HEK293 (cell line): ENCODE measurements around the gene MYLK3.

Experiments used
- CTCF ChIA-PET: fragments of 350-600 bp; formaldehyde crosslinking; extraction: SDS; loops from one replicate; lab custom pipeline; 2021; ENCODE audit warnings: antibody characterized with exemption; lab: Yijun Ruan, JAX
- POLR2A ChIA-PET: fragments of 300-600 bp; formaldehyde crosslinking; extraction: SDS; loops from one replicate; lab custom pipeline; 2020; ENCODE audit warnings: antibody characterized with exemption, inconsistent platforms; lab: Yijun Ruan, JAX
- H3K27ac ChIP-seq: fragments of 200-500 bp; sonication (Bioruptor generic); 2 replicates; pipeline ENCODE4 v1.5.1; 2014; ENCODE audit warnings: low read depth, low read length, control low read depth, inconsistent platforms; ENCODE audit errors: extremely low read depth
- H3K36me3 ChIP-seq, 2 experiments: fragments of 200-500 bp in 1 of 2; sonication (Bioruptor generic) in 1 of 2; 1 replicate in 1 of 2; 2 replicates in 1 of 2; pipeline ENCODE4 v1.5.1; 2014 to 2017; ENCODE audit warnings: inconsistent platforms in 2 of 2, low read length in 2 of 2; ENCODE audit not compliant: control insufficient read depth in 2 of 2, insufficient read depth in 1 of 2
- H3K4me1 ChIP-seq: fragments of 200-500 bp; sonication (Bioruptor generic); 2 replicates; pipeline ENCODE4 v1.5.1; 2014; ENCODE audit warnings: mild to moderate bottlenecking, low read length, inconsistent platforms; ENCODE audit not compliant: control insufficient read depth, insufficient read depth
- H3K4me3 ChIP-seq: 2 replicates; pipeline ENCODE4 v1.5.1; 2011; ENCODE audit warnings: low read depth, mild to moderate bottlenecking, control low read depth, low read length, moderate library complexity
- H3K9me3 ChIP-seq: fragments of 200-500 bp; sonication (Bioruptor generic); 2 replicates; pipeline ENCODE4 v1.5.1; 2014; ENCODE audit warnings: low read depth, low read length, inconsistent platforms; ENCODE audit not compliant: control insufficient read depth, insufficient read depth
- BCL11A ChIP-seq: fragments of 450-650 bp; formaldehyde crosslinking; IDR thresholded peaks from 2 replicates; pipeline ENCODE4 v1.5.1; 2016; ENCODE audit warnings: low read depth, missing biosample characterization, missing genetic modification characterization
- GLI2 ChIP-seq: fragments of 450-650 bp; formaldehyde crosslinking; IDR thresholded peaks from 2 replicates; pipeline ENCODE4; 2017; ENCODE audit warnings: missing biosample characterization, missing genetic modification characterization, low read depth, borderline replicate concordance
- GLI4 ChIP-seq: fragments of 450-650 bp; formaldehyde crosslinking; IDR thresholded peaks from 2 replicates; pipeline ENCODE4 v1.5.1; 2016; ENCODE audit warnings: missing biosample characterization, missing genetic modification characterization
- GLIS1 ChIP-seq: fragments of 450-650 bp; formaldehyde crosslinking; IDR thresholded peaks from 2 replicates; pipeline ENCODE4 v1.5.1; 2016; ENCODE audit warnings: missing biosample characterization, missing genetic modification characterization
- ZNF10 ChIP-seq: fragments of 450-650 bp; formaldehyde crosslinking; IDR thresholded peaks from 2 replicates; pipeline ENCODE4 v1.5.1; 2017; ENCODE audit warnings: missing biosample characterization, missing genetic modification characterization
- ZNF155 ChIP-seq: fragments of 450-650 bp; formaldehyde crosslinking; IDR thresholded peaks from 2 replicates; pipeline ENCODE4 v1.5.1; 2016; ENCODE audit warnings: missing biosample characterization, missing genetic modification characterization
- ZNF19 ChIP-seq: fragments of 450-650 bp; formaldehyde crosslinking; IDR thresholded peaks from 2 replicates; pipeline ENCODE4; 2016; ENCODE audit warnings: missing biosample characterization, missing genetic modification characterization, low read depth
- ZNF416 ChIP-seq: fragments of 450-650 bp; formaldehyde crosslinking; IDR thresholded peaks from 2 replicates; pipeline ENCODE4 v1.5.1; 2016; ENCODE audit warnings: missing biosample characterization, missing genetic modification characterization
- TF ChIP-seq, protein P1 (sequence below): fragments of 450-650 bp; formaldehyde crosslinking; IDR thresholded peaks from 2 replicates; pipeline ENCODE4 v1.5.1; 2017; ENCODE audit warnings: missing biosample characterization, missing genetic modification characterization
- TF ChIP-seq, protein P2 (sequence below): fragments of 450-650 bp; IDR thresholded peaks from 2 replicates; pipeline ENCODE4 v1.5.1; 2018; ENCODE audit warnings: missing biosample characterization, mild to moderate bottlenecking, missing genetic modification characterization
- TF ChIP-seq, protein P3 (sequence below): fragments of 450-650 bp; formaldehyde crosslinking; IDR thresholded peaks from 2 replicates; pipeline ENCODE4 v1.5.1; 2016; ENCODE audit warnings: missing biosample characterization, missing genetic modification characterization, low read depth
- TF ChIP-seq, protein P4 (sequence below): fragments of 450-650 bp; formaldehyde crosslinking; IDR thresholded peaks from 2 replicates; pipeline ENCODE4 v1.5.1; 2017; ENCODE audit warnings: missing biosample characterization, mild to moderate bottlenecking, missing genetic modification characterization, moderate library complexity
- TF ChIP-seq, protein P5 (sequence below): fragments of 450-650 bp; formaldehyde crosslinking; IDR thresholded peaks from 2 replicates; pipeline ENCODE4 v1.5.1; 2016; ENCODE audit warnings: missing biosample characterization, missing genetic modification characterization

MYLK3 gene

DNA sequence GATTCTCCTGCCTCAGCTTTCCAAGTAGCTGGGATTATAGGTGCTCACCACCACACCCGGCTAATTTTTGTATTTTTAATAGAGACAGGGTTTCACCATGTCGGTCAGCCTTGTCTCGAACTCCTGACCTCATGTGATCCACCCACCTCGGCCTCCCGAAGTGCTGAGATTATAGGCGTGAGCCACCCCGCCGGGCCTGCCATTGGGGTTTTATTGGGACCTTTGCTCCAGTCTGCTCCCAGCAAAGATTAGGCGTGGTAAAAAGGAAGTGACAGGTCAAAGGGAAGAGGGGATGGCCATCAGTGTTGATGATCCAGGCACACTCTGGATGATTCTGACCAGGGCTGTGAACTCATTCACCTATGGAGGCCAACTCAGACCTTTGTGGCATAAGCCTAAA, 20.5 kb downstream of the MYLK3 start (continued):
- TF ChIP-seq, protein P1, sequence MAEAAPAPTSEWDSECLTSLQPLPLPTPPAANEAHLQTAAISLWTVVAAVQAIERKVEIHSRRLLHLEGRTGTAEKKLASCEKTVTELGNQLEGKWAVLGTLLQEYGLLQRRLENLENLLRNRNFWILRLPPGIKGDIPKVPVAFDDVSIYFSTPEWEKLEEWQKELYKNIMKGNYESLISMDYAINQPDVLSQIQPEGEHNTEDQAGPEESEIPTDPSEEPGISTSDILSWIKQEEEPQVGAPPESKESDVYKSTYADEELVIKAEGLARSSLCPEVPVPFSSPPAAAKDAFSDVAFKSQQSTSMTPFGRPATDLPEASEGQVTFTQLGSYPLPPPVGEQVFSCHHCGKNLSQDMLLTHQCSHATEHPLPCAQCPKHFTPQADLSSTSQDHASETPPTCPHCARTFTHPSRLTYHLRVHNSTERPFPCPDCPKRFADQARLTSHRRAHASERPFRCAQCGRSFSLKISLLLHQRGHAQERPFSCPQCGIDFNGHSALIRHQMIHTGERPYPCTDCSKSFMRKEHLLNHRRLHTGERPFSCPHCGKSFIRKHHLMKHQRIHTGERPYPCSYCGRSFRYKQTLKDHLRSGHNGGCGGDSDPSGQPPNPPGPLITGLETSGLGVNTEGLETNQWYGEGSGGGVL (tag by site-specific recombination): no peak

DNA sequence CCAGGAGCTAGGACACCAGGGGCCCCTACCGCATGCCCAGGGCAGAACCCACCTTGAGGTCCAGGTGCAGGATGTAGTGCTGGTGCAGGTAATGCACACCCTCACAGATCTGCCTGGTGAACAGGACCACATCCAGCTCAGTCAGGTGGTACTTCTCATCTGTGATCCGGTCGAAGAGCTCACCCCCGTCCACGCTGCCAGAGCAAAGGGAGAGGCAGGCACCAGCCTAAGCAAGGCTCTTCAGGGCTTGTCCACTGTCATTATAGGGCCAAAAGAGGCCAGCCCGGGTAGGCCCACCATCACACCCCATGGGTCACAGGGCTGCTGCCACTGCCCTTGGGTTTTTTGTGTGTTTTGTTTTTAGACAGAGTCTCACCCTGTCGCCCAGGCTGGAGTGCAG, 21.0 kb downstream of the MYLK3 start:
- Histone ChIP-seq H3K27ac (no peak overlapping the region), H3K4me1 (no peaks in the 10 kb centered on the region), H3K4me3 (no peak overlapping the region), H3K9me3 (no peaks in the 10 kb centered on the region), H3K36me3 (no peaks in the 10 kb centered on the region)
- CTCF ChIA-PET: interaction anchor here (0.7 kb wide), 1 partner anchor 155 kb away, joined by 3 read pairs; no protein-coding TSS in a partner anchor
- POLR2A ChIA-PET: no interaction called here
- TF ChIP-seq, protein P2, sequence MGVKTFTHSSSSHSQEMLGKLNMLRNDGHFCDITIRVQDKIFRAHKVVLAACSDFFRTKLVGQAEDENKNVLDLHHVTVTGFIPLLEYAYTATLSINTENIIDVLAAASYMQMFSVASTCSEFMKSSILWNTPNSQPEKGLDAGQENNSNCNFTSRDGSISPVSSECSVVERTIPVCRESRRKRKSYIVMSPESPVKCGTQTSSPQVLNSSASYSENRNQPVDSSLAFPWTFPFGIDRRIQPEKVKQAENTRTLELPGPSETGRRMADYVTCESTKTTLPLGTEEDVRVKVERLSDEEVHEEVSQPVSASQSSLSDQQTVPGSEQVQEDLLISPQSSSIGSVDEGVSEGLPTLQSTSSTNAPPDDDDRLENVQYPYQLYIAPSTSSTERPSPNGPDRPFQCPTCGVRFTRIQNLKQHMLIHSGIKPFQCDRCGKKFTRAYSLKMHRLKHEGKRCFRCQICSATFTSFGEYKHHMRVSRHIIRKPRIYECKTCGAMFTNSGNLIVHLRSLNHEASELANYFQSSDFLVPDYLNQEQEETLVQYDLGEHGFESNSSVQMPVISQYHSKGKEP (tag by site-specific recombination): no peak
- no peak for TF ChIP-seq GLI4
- TF ChIP-seq ZNF10: no peak
- TF ChIP-seq, protein P3, sequence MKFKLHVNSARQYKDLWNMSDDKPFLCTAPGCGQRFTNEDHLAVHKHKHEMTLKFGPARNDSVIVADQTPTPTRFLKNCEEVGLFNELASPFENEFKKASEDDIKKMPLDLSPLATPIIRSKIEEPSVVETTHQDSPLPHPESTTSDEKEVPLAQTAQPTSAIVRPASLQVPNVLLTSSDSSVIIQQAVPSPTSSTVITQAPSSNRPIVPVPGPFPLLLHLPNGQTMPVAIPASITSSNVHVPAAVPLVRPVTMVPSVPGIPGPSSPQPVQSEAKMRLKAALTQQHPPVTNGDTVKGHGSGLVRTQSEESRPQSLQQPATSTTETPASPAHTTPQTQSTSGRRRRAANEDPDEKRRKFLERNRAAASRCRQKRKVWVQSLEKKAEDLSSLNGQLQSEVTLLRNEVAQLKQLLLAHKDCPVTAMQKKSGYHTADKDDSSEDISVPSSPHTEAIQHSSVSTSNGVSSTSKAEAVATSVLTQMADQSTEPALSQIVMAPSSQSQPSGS (tag by site-specific recombination): no peak
- TF ChIP-seq BCL11A (tag by site-specific recombination): no peak
- TF ChIP-seq GLIS1: no peak
- TF ChIP-seq, protein P4, sequence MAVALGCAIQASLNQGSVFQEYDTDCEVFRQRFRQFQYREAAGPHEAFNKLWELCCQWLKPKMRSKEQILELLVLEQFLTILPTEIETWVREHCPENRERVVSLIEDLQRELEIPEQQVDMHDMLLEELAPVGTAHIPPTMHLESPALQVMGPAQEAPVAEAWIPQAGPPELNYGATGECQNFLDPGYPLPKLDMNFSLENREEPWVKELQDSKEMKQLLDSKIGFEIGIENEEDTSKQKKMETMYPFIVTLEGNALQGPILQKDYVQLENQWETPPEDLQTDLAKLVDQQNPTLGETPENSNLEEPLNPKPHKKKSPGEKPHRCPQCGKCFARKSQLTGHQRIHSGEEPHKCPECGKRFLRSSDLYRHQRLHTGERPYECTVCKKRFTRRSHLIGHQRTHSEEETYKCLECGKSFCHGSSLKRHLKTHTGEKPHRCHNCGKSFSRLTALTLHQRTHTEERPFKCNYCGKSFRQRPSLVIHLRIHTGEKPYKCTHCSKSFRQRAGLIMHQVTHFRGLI (tag by site-specific recombination): no peak
- TF ChIP-seq ZNF19 (tag by site-specific recombination): no peak

DNA sequence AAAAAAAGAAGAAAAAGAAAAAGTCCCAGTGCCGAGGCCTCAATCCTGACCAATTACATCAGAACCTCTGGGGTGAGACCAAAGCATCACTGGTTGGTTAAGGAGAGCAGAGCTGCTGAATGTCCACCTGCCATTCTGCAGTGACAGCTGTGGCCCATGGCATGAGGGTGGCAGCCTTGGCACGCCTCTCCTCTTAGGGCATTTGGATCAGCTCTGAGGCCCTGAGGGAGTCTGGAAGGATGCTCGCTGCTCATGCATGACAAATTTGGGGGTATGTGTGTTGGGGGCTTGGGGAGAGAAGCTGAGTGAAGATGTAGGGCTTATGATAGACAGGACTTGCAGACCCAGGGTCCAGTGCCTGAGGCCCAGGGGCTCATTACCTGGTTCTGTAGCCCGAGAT, 26.3 kb downstream of the MYLK3 start:
- TF ChIP-seq GLI2 (tag by site-specific recombination) (no peak), ZNF416 (no peak), ZNF155 (tag by site-specific recombination) (no peak)
- TF ChIP-seq, protein P5, sequence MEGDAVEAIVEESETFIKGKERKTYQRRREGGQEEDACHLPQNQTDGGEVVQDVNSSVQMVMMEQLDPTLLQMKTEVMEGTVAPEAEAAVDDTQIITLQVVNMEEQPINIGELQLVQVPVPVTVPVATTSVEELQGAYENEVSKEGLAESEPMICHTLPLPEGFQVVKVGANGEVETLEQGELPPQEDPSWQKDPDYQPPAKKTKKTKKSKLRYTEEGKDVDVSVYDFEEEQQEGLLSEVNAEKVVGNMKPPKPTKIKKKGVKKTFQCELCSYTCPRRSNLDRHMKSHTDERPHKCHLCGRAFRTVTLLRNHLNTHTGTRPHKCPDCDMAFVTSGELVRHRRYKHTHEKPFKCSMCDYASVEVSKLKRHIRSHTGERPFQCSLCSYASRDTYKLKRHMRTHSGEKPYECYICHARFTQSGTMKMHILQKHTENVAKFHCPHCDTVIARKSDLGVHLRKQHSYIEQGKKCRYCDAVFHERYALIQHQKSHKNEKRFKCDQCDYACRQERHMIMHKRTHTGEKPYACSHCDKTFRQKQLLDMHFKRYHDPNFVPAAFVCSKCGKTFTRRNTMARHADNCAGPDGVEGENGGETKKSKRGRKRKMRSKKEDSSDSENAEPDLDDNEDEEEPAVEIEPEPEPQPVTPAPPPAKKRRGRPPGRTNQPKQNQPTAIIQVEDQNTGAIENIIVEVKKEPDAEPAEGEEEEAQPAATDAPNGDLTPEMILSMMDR (tag by site-specific recombination): no peak
- TF ChIP-seq, all 188 proteins: peak for 0
- ChIA-PET POLR2A (no interaction called here), CTCF (interaction anchor here (0.8 kb wide), 2 partner anchors 102 to 132 kb away, joined by 3 read pairs; no protein-coding TSS in a partner anchor)
- Histone ChIP-seq H3K27ac (no peak overlapping the region), H3K9me3 (no peaks in the 10 kb centered on the region), H3K36me3 (no peaks in the 10 kb centered on the region), H3K4me1 (no peaks in the 10 kb centered on the region), H3K4me3 (no peak overlapping the region)
